ENCODE measurements around the gene BMPR2. TPM values are rescaled to one million over a fixed set of nuclear protein-coding genes. Genes with fewer than 3 reads are reported as not detected.
"Not testable (repeated sequence)": the region's sequence is repeated elsewhere in the genome, so short reads cannot be mapped to it uniquely, and the experiment has no call there.

Gene BMPR2
- total RNA-seq, 1 experiment from 2014 or later: 10.0 TPM

GRCh38 chr2:202545931-202546330, 169.8 kb downstream of the BMPR2 start:
- no TSS peak for BruUV-seq (replicated peaks)
- intact Hi-C loops (cut with micrococcal nuclease): no loop called here

DNA sequence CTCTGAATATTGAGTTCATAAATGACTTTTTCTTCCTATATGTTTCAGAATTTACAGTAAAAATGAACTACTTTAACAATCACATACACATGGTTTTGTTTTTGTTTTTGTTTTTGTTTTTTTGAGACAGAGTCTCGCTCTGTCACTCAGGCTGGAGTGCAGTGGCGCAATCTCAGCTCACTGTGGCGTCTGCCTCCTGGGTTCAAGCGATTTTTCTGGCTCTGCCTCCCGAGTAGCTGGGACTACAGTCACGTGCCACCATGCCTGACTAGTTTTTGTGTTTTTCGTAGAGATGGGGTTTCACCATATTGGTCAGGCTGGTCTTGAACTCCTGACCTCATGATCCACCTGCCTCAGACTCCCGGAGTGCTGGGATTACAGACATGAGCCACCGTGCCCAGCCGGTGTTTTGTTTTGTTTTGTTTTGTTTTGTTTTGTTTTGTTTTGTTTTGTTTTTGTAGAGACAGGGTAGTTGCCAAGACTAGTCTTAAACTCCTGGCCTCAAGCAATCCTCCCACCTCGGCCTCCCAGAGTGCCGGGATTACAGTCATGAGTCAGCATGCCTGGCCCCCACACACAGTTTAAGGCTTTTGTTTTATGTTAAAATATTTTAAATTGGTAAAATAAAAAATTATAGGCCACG, 170.5 kb downstream of the BMPR2 start:
- intact Hi-C loops (cut with micrococcal nuclease); H3K27me3 ChIP-seq (ENCODE audit: low read length); H4K20me1 ChIP-seq (ENCODE audit: low read length); CTCF ChIA-PET; ATAC-seq; H3K4me1 ChIP-seq (ENCODE audit: insufficient read depth, low read length); H3K4me2 ChIP-seq (ENCODE audit: low read length); H3F3A ChIP-seq (ENCODE audit: low read length, unreplicated experiment); BruUV-seq (replicated peaks); H3K9ac ChIP-seq (ENCODE audit: low read length); H3K9me3 ChIP-seq (ENCODE audit: low read length); POLR2A ChIA-PET (ENCODE audit: unreplicated experiment); H3K9me2 ChIP-seq (replicated peaks; ENCODE audit: low read length); H3K4me3 ChIP-seq (ENCODE audit: low read length); H3K36me3 ChIP-seq (ENCODE audit: low read depth, low read length); H2AFZ ChIP-seq (ENCODE audit: low read length); DNase-seq; H3K79me2 ChIP-seq (ENCODE audit: low read length); H3K27ac ChIP-seq (ENCODE audit: low read length): not testable (repeated sequence)

More at GRCh38 chr2:202545931-202546330, 169.8 kb downstream of the BMPR2 start:
- no peak overlapping the region for H3K4me3 ChIP-seq (ENCODE audit: low read length)
- TF ChIP-seq EZH2 (IDR thresholded peaks at IDR 0.05; ENCODE audit: low read length, unreplicated experiment): no peak
- TF ChIP-seq EZH2phosphoT487 (IDR thresholded peaks at IDR 0.05; ENCODE audit: borderline replicate concordance, low read length): no peak
- TF ChIP-seq, protein P1, sequence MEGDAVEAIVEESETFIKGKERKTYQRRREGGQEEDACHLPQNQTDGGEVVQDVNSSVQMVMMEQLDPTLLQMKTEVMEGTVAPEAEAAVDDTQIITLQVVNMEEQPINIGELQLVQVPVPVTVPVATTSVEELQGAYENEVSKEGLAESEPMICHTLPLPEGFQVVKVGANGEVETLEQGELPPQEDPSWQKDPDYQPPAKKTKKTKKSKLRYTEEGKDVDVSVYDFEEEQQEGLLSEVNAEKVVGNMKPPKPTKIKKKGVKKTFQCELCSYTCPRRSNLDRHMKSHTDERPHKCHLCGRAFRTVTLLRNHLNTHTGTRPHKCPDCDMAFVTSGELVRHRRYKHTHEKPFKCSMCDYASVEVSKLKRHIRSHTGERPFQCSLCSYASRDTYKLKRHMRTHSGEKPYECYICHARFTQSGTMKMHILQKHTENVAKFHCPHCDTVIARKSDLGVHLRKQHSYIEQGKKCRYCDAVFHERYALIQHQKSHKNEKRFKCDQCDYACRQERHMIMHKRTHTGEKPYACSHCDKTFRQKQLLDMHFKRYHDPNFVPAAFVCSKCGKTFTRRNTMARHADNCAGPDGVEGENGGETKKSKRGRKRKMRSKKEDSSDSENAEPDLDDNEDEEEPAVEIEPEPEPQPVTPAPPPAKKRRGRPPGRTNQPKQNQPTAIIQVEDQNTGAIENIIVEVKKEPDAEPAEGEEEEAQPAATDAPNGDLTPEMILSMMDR (conservative IDR thresholded peaks at IDR 0.05; ENCODE audit: low read depth, low read length): no peak
- no peak overlapping the region for H2AFZ ChIP-seq (ENCODE audit: low read length)
- ChIA-PET CTCF (no interaction called here), POLR2A (ENCODE audit: unreplicated experiment) (no interaction called here)
- no peaks in the 10 kb centered on the region for H3K4me1 ChIP-seq (ENCODE audit: insufficient read depth, low read length)
- no peaks in the 10 kb centered on the region for H3K36me3 ChIP-seq (ENCODE audit: low read depth, low read length)
- no peaks in the 10 kb centered on the region for H4K20me1 ChIP-seq (ENCODE audit: low read length)
- no peak overlapping the region for H3K9ac ChIP-seq (ENCODE audit: low read length)
- ATAC-seq (no peak), DNase-seq (no peak)
- no peaks in the 10 kb centered on the region for H3K9me3 ChIP-seq (ENCODE audit: low read length)
- H3K9me2 ChIP-seq (replicated peaks; ENCODE audit: low read length): no peaks in the 10 kb centered on the region
- no peaks in the 10 kb centered on the region for H3K27me3 ChIP-seq (ENCODE audit: low read length)
- peaks cover 5% of the 10 kb centered on the region for H3F3A ChIP-seq (ENCODE audit: low read length, unreplicated experiment)
- H3K4me2 ChIP-seq (ENCODE audit: low read length): no peak overlapping the region
- no peak overlapping the region for H3K27ac ChIP-seq (ENCODE audit: low read length)
- no peaks in the 10 kb centered on the region for H3K79me2 ChIP-seq (ENCODE audit: low read length)

DNA sequence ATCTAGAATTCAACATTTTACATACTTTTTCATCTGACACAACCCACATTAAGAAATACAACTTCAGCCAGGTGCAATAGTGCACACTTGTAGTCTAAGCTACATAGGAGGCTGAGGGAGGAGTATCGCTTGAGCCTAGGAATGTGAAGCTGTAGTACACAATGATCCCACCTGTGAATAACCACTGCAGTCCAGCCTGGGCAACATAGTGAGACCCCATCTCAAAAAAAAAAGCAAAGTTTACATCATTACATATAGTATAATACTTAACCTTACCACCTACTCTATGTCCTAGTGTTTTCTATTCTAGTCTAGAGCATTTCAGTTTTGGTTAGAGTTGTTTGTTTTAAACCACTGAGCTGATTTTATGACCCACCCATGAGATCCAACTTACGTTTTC, 172.1 kb downstream of the BMPR2 start:
- intact Hi-C loops (cut with micrococcal nuclease): no loop called here
- no TSS peak for BruUV-seq (replicated peaks)
- Histone ChIP-seq H3K79me2 (ENCODE audit: low read length) (no peaks in the 10 kb centered on the region), H3K4me3 (ENCODE audit: low read length) (no peak overlapping the region), H2AFZ (ENCODE audit: low read length) (no peak overlapping the region), H3K36me3 (ENCODE audit: low read depth, low read length) (no peaks in the 10 kb centered on the region), H3K4me2 (ENCODE audit: low read length) (no peak overlapping the region), H3F3A (ENCODE audit: low read length, unreplicated experiment) (peaks cover 5% of the 10 kb centered on the region), H3K4me1 (ENCODE audit: insufficient read depth, low read length) (no peaks in the 10 kb centered on the region), H3K9me3 (ENCODE audit: low read length) (no peaks in the 10 kb centered on the region), H3K27ac (ENCODE audit: low read length) (no peak overlapping the region), H3K9ac (ENCODE audit: low read length) (no peak overlapping the region), H3K27me3 (ENCODE audit: low read length) (no peaks in the 10 kb centered on the region), H4K20me1 (ENCODE audit: low read length) (no peaks in the 10 kb centered on the region), H3K9me2 (replicated peaks; ENCODE audit: low read length) (no peaks in the 10 kb centered on the region)
- ATAC-seq (no peak), DNase-seq (no peak)
- TF ChIP-seq EZH2phosphoT487 (IDR thresholded peaks at IDR 0.05; ENCODE audit: borderline replicate concordance, low read length): no peak
- TF ChIP-seq, protein P1 (conservative IDR thresholded peaks at IDR 0.05; ENCODE audit: low read depth, low read length): no peak
- no peak for TF ChIP-seq EZH2 (IDR thresholded peaks at IDR 0.05; ENCODE audit: low read length, unreplicated experiment)
- CTCF ChIA-PET: no interaction called here
- POLR2A ChIA-PET (ENCODE audit: unreplicated experiment): interaction anchor here (0.7 kb wide), 1 partner anchor 69 kb away, joined by 3 read pairs; no protein-coding TSS in a partner anchor

DNA sequence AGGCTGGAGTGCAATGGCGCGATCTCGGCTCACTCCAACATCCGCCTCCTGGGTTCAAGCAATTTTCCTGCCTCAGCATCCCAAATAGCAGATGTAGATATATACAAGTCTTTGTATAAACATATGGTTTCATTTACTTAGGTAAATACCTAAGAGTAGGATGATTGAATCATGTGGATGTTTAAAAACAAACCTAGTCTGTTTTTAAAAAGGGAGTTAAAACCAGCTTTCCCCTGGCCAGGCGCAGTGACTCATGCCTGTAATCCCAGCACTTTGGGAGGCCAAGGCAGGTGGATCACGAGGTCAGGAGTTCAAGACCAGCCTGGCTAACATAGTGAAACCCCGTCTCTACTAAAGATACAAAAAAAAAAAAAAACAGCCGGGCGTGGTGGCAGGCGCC, 174.9 kb downstream of the BMPR2 start:
- H3K9me2 ChIP-seq (replicated peaks; ENCODE audit: low read length); H3K9ac ChIP-seq (ENCODE audit: low read length); H3F3A ChIP-seq (ENCODE audit: low read length, unreplicated experiment); BruUV-seq (replicated peaks); H3K36me3 ChIP-seq (ENCODE audit: low read depth, low read length); H3K4me2 ChIP-seq (ENCODE audit: low read length); H3K9me3 ChIP-seq (ENCODE audit: low read length); CTCF ChIA-PET; H3K79me2 ChIP-seq (ENCODE audit: low read length); H3K27ac ChIP-seq (ENCODE audit: low read length); H2AFZ ChIP-seq (ENCODE audit: low read length); DNase-seq; H4K20me1 ChIP-seq (ENCODE audit: low read length); intact Hi-C loops (cut with micrococcal nuclease); H3K4me1 ChIP-seq (ENCODE audit: insufficient read depth, low read length); H3K27me3 ChIP-seq (ENCODE audit: low read length); H3K4me3 ChIP-seq (ENCODE audit: low read length); ATAC-seq; POLR2A ChIA-PET (ENCODE audit: unreplicated experiment): not testable (repeated sequence)

Data from PC-3 (cell line).